Neural progenitor cell (in vitro differentiated cells): Measurements from ENCODE around the gene CYSLTR2.

Experiments used
- CTCF ChIP-seq: fragments of 200-600 bp; sonication (generic); IDR thresholded peaks from 2 replicates; pipeline ENCODE4 v1.5.1; 2017; ENCODE audit warnings: antibody characterized with exemption, mild to moderate bottlenecking
- EZH2 ChIP-seq: fragments of 200-600 bp; sonication (generic); IDR thresholded peaks from 2 replicates; pipeline ENCODE4 v1.6.1; 2017; ENCODE audit warnings: antibody characterized with exemption, mild to moderate bottlenecking, moderate library complexity

- no peak for TF ChIP-seq CTCF
- TF ChIP-seq EZH2: no peak
Observed at GRCh38 chr13:48615049-48615448, 38.7 kb upstream of the CYSLTR2 start.
